H1 (cell line): ENCODE measurements around the gene SEPTIN5. TPM values are rescaled to one million over a fixed set of nuclear protein-coding genes. Genes with fewer than 3 reads are reported as not detected.

ENCODE experiments used
- CTCF ChIA-PET: fragments of 300-600 bp; sonication (Branson Sonifier 250); formaldehyde crosslinking; loops from one replicate; lab custom pipeline; 2021; ENCODE audit not compliant: partially characterized antibody; lab: Charles Lee
- POLR2A ChIA-PET: fragments of 300-600 bp; sonication (Branson Sonifier 250); formaldehyde crosslinking; loops from one replicate; lab custom pipeline; 2021; ENCODE audit warnings: inconsistent platforms; ENCODE audit not compliant: partially characterized antibody; lab: Charles Lee
- DNase-seq, 2 experiments: peaks; one replicate each; pipeline versions ENCODE4 v3.0.0 to v3.0.0-alpha.2; 2010 to 2022; ENCODE audit warnings: low spot score in 2 of 2, low read depth in 1 of 2, mixed read lengths in 1 of 2
- FAIRE-seq: peaks from 2 replicates; lab custom pipeline; 2011; peaks lifted over from hg19 to GRCh38; lab: Jason Lieb, UNC
- H2AFZ ChIP-seq: 2 replicates; pipeline ENCODE4 v1.8.1; 2012; ENCODE audit warnings: low read length, inconsistent platforms
- H2AK5ac ChIP-seq: 2 replicates; pipeline ENCODE4 v1.6.1; 2013; ENCODE audit warnings: low read depth, low read length
- H2BK120ac ChIP-seq: replicated peaks from 2 replicates; pipeline ENCODE3; 2013; ENCODE audit warnings: low read depth, low read length, inconsistent platforms
- H2BK12ac ChIP-seq: 2 replicates; pipeline ENCODE4 v1.6.1; 2013; ENCODE audit warnings: low read depth, low read length
- H2BK15ac ChIP-seq: 2 replicates; pipeline ENCODE4 v1.6.1; 2013; ENCODE audit warnings: low read length
- H2BK20ac ChIP-seq: 2 replicates; pipeline ENCODE4 v1.6.1; 2013; ENCODE audit warnings: low read length
- H2BK5ac ChIP-seq: 2 replicates; pipeline ENCODE4 v1.6.1; 2013; ENCODE audit warnings: low read depth, low read length
- H3K14ac ChIP-seq: 2 replicates; pipeline ENCODE4 v1.6.1; 2013; ENCODE audit warnings: inconsistent platforms; ENCODE audit not compliant: insufficient read length
- H3K18ac ChIP-seq: 2 replicates; pipeline ENCODE4 v1.6.1; 2013; ENCODE audit warnings: low read length; ENCODE audit errors: extremely low read depth
- H3K23ac ChIP-seq: 2 replicates; pipeline ENCODE4 v1.6.1; 2013; ENCODE audit warnings: inconsistent platforms; ENCODE audit not compliant: insufficient read length
- H3K23me2 ChIP-seq: 2 replicates; pipeline ENCODE4 v1.6.1; 2013; ENCODE audit warnings: low read depth, low read length
- H3K27ac ChIP-seq: 2 replicates; pipeline ENCODE4 v1.6.1; 2011; ENCODE audit warnings: low read depth, low read length, inconsistent platforms
- H3K27me3 ChIP-seq, 4 experiments: replicated peaks in 1 of 4; 1 replicate in 1 of 4; 2 replicates in 3 of 4; pipeline versions ENCODE4 v1.6.1 to v1.8.1; 2011 to 2013; ENCODE audit warnings: low read length in 3 of 4, mild to moderate bottlenecking in 3 of 4, inconsistent platforms in 2 of 4, mixed read lengths in 2 of 4, moderate library complexity in 1 of 4; ENCODE audit not compliant: control insufficient read depth in 3 of 4, insufficient read depth in 3 of 4; ENCODE audit errors: extremely low read depth in 1 of 4
- H3K36me3 ChIP-seq, 4 experiments: 2 replicates each; pipeline versions ENCODE4 v1.6.1 to v1.8.1; 2011 to 2013; ENCODE audit warnings: mild to moderate bottlenecking in 4 of 4, low read length in 3 of 4, moderate library complexity in 2 of 4, control low read depth in 1 of 4, inconsistent platforms in 1 of 4; ENCODE audit not compliant: insufficient read depth in 4 of 4, control insufficient read depth in 2 of 4
- H3K4ac ChIP-seq: replicated peaks from 2 replicates; pipeline ENCODE3; 2013; ENCODE audit warnings: low read length, low read depth, mixed read lengths, inconsistent platforms; ENCODE audit not compliant: insufficient read length
- H3K4me1 ChIP-seq, 4 experiments: replicated peaks in 1 of 4; 1 replicate in 1 of 4; 2 replicates in 3 of 4; pipeline versions ENCODE4 v1.6.1 to v1.8.1; 2011 to 2013; ENCODE audit warnings: low read length in 3 of 4, inconsistent platforms in 2 of 4, mixed read lengths in 1 of 4; ENCODE audit not compliant: insufficient read depth in 4 of 4, control insufficient read depth in 3 of 4
- H3K4me2 ChIP-seq, 2 experiments: 2 replicates each; pipeline versions ENCODE4 v1.6.1 to v1.8.1; 2011 to 2013; ENCODE audit warnings: low read depth in 2 of 2, low read length in 2 of 2, control low read depth in 1 of 2, inconsistent platforms in 1 of 2, mild to moderate bottlenecking in 1 of 2; ENCODE audit not compliant: insufficient read depth in 1 of 2
- H3K4me3 ChIP-seq, 4 experiments: fragments of 200-600, 300-600 bp in 1 of 4; sonication (generic), shearing (Covaris generic), sonication (Bioruptor Twin) in 1 of 4; 2 replicates each; pipeline versions ENCODE4 v1.5.1 to v1.8.1; 2011 to 2016; ENCODE audit warnings: low read length in 4 of 4, low read depth in 3 of 4, control low read depth in 2 of 4, inconsistent platforms in 2 of 4, mild to moderate bottlenecking in 2 of 4, mixed read lengths in 1 of 4, moderate library complexity in 1 of 4; ENCODE audit not compliant: insufficient read depth in 2 of 4; ENCODE audit errors: extremely low read depth in 1 of 4
- H3K56ac ChIP-seq: replicated peaks from 2 replicates; pipeline ENCODE3; 2013; ENCODE audit warnings: low read depth, mild to moderate bottlenecking, mixed read lengths, low read length, inconsistent platforms; ENCODE audit not compliant: insufficient read length
- H3K79me1 ChIP-seq: 2 replicates; pipeline ENCODE4 v1.6.1; 2013; ENCODE audit warnings: low read depth, low read length, control low read depth
- H3K79me2 ChIP-seq, 2 experiments: 2 replicates each; pipeline versions ENCODE4 v1.6.1 to v1.8.1; 2012 to 2013; ENCODE audit warnings: low read length in 2 of 2, mild to moderate bottlenecking in 2 of 2, inconsistent platforms in 1 of 2; ENCODE audit not compliant: insufficient read depth in 2 of 2, control insufficient read depth in 1 of 2
- H3K9ac ChIP-seq, 4 experiments: replicated peaks in 1 of 4; 1 replicate in 1 of 4; 2 replicates in 3 of 4; pipeline versions ENCODE4 v1.6.1 to v1.8.1; 2011 to 2013; ENCODE audit warnings: low read depth in 3 of 4, low read length in 3 of 4, control low read depth in 2 of 4, mild to moderate bottlenecking in 2 of 4, moderate library complexity in 2 of 4, inconsistent platforms in 1 of 4; ENCODE audit errors: extremely low read depth in 1 of 4
- H3K9me3 ChIP-seq, 2 experiments: 2 replicates each; pipeline versions ENCODE4 v1.6.1 to v1.8.1; 2012 to 2013; ENCODE audit warnings: mild to moderate bottlenecking in 2 of 2, moderate library complexity in 2 of 2, control low read depth in 1 of 2, inconsistent platforms in 1 of 2, low read depth in 1 of 2, low read length in 1 of 2, mixed read lengths in 1 of 2; ENCODE audit not compliant: insufficient read depth in 2 of 2
- H4K20me1 ChIP-seq, 2 experiments: replicated peaks in 1 of 2; 2 replicates each; pipeline versions ENCODE3 to v1.8.1; 2011 to 2013; ENCODE audit warnings: inconsistent platforms in 2 of 2, low read length in 2 of 2, mild to moderate bottlenecking in 1 of 2; ENCODE audit not compliant: insufficient read depth in 2 of 2, control insufficient read depth in 1 of 2
- H4K5ac ChIP-seq: 2 replicates; pipeline ENCODE4 v1.6.1; 2013; ENCODE audit warnings: low read length, low read depth, mixed read lengths, inconsistent platforms; ENCODE audit not compliant: insufficient read length
- H4K8ac ChIP-seq: 2 replicates; pipeline ENCODE4 v1.8.0; 2013; ENCODE audit warnings: mild to moderate bottlenecking, moderate library complexity, low read length, inconsistent platforms; ENCODE audit not compliant: insufficient read depth; ENCODE audit errors: extremely low read depth
- H4K91ac ChIP-seq: replicated peaks from 2 replicates; pipeline ENCODE3; 2013; ENCODE audit warnings: low read length, mixed read lengths, inconsistent platforms; ENCODE audit not compliant: insufficient read length
- RFX5 ChIP-seq: IDR thresholded peaks from 2 replicates; pipeline ENCODE4 v1.6.1; 2011; ENCODE audit warnings: low read depth, low read length, improper control_type of control experiment, borderline replicate concordance
- SP2 ChIP-seq: IDR thresholded peaks from 2 replicates; pipeline ENCODE4 v1.6.1; 2012; ENCODE audit warnings: mild to moderate bottlenecking, low read length, inconsistent platforms
- ZNF274 ChIP-seq: IDR thresholded peaks from 2 replicates; pipeline ENCODE4 v1.7.0; 2012; ENCODE audit warnings: low read length, borderline replicate concordance; ENCODE audit errors: extremely low read depth
- WGBS, 2 experiments: shearing (Covaris generic) in 1 of 2; methylation state at CpG; one replicate each; pipeline versions ENCODE4 v1.1.6 to v1.1.7; 2013 to 2015; ENCODE audit warnings: low lambda C conversion rate in 2 of 2, mixed read lengths in 2 of 2, inconsistent platforms in 1 of 2, low coverage in 1 of 2, missing lambda C conversion rate in 1 of 2; ENCODE audit not compliant: insufficient replicate concordance in 2 of 2, insufficient coverage in 1 of 2, insufficient read length in 1 of 2; ENCODE audit errors: extremely low coverage in 1 of 2, missing lambda C conversion rate in 1 of 2; 5-methylcytosine and 5-hydroxymethylcytosine counted together
- polyA plus RNA-seq, 7 experiments: library from polyadenylated mRNA; depleted of rRNA in 3 of 7; stranded (reverse) in 5 of 7; unstranded in 2 of 7; fragments of >200 nt in 5 of 7; fragments of 200-250 nt in 2 of 7; gene quantifications; 1 replicate in 5 of 7; 2 replicates in 1 of 7; 4 replicates in 1 of 7; pipeline versions ENCODE4 v1.2.1 to v1.2.3, GENCODE V29; 2011 to 2013; ENCODE audit warnings: missing spikeins in 2 of 7, mixed read lengths in 2 of 7
- total RNA-seq: library from RNA; stranded (reverse); fragmentation: NEBNext Ultra II Directional; extraction: Animal tissue kit (Norgen Biotek cat#: 25700); gene quantifications from 2 replicates; pipeline ENCODE4 v1.2.1, GENCODE V29; 2021

The SEPTIN5 gene
- total and polyA plus RNA-seq, 2 of the 8 experiments (the other 6 are each of a cell fraction or from before 2014, with no cell fraction given): 6.0 to 8.6 TPM

DNA sequence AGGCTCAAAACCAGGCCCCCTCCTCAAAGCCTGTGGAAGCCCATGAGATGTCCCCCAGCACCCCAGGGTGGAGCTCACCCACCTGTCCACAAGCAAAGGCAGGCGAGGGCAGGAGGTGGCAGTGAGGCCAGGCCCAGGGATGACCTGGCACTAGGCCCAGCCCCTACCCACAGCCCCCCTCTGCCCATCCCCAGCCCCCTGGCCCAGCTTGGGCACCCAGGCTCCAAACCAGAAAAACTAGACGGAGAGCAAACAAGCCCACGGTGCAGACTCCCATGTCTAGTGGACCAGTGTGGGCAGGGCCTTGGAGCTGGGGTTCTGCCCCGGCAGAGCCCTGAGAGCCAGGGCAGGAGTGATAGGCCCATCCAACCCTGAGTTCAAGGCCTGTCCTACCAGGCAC lies 29.3 kb downstream of the SEPTIN5 start:
- Histone ChIP-seq H2AK5ac (no peak overlapping the region), H2BK20ac (no peak overlapping the region), H3K27ac (no peak overlapping the region), H3K4me1 (peaks cover 0 to 10% (median 2%) of the 10 kb centered on the region in 4 experiments; a peak in 3 of 7 replicates), H3K9me3 (no peaks in the 10 kb centered on the region), H4K5ac (no peak overlapping the region), H2BK12ac (no peak overlapping the region), H3K4ac (no peak overlapping the region), H2BK15ac (no peak overlapping the region), H3K27me3 (no peaks in the 10 kb centered on the region; a peak in 1 of 7 replicates), H3K4me2 (no peak overlapping the region), H3K23ac (no peak overlapping the region), H3K56ac (no peak overlapping the region), H3K79me2 (no peaks in the 10 kb centered on the region), H4K20me1 (peaks cover 0 to 1% of the 10 kb centered on the region in 2 experiments), H3K9ac (no peak overlapping the region), H3K18ac (no peak overlapping the region), H3K14ac (no peak overlapping the region), H4K91ac (no peak overlapping the region), H2AFZ (no peak overlapping the region), H2BK120ac (no peak overlapping the region), H4K8ac (no peak overlapping the region), H2BK5ac (no peak overlapping the region), H3K23me2 (no peaks in the 10 kb centered on the region; the same call in 1 of the 2 replicates), H3K79me1 (no peaks in the 10 kb centered on the region), H3K36me3 (no peaks in the 10 kb centered on the region), H3K4me3 (no peak overlapping the region)
- WGBS, 2 experiments: 100% methylated on average over 4 of the region's 4 CpGs; no CpG with 5 or more reads in 1 of the 2 experiments
- TF ChIP-seq RFX5: no peak
- no peak for TF ChIP-seq SP2
- no peak for TF ChIP-seq ZNF274
- DNase-seq (no peak), FAIRE-seq (no peak)
- POLR2A ChIA-PET: no interaction called here
- CTCF ChIA-PET: interaction anchor here (1.3 to 16.5 kb wide), 3 partner anchors 12 to 64 kb away, joined by 3 to 168 read pairs (median 7); no protein-coding TSS in a partner anchor
